ENCODE measurements around the gene PCDHGA6.
A peak's percentile ranks its signal among the peaks of the same experiment; 100 is the strongest.
"Not testable (repeated sequence)": the region's sequence is repeated elsewhere in the genome, so short reads cannot be mapped to it uniquely, and the experiment has no call there.

PCDHGA6 gene

DNA sequence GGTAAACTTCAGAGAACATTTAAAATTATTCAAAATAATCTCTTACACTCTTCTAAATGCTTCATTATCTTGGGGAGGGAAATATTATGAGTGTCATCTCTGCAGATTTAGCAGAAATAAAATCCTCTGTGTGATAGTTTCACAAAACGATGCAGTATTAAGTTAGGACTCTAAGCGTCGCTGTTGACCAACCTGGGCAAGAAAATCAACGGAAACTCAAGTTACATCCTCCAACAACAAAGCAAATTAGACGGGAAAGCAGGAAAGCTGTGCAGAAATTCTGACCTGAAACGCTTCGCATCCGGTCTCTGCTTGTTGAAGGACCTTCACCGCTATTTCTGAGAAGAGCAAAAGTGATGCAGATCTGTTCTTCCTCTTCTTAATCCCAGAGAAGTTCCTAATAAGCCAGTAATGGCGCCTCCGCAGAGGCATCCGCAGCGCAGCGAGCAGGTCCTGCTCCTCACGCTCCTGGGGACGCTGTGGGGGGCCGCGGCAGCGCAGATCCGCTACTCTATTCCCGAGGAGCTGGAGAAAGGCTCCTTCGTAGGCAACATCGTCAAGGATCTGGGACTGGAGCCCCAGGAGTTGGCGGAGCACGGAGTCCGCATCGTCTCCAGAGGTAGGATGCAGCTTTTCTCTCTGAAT lies at the start of gene PCDHGA6:
TSS of gene PCDHGA6 (plus strand) at position 219 of the 645 bp plus-strand sequence. CDS start at position 412, 193 bp downstream.
- no peak for DNase-seq

DNA sequence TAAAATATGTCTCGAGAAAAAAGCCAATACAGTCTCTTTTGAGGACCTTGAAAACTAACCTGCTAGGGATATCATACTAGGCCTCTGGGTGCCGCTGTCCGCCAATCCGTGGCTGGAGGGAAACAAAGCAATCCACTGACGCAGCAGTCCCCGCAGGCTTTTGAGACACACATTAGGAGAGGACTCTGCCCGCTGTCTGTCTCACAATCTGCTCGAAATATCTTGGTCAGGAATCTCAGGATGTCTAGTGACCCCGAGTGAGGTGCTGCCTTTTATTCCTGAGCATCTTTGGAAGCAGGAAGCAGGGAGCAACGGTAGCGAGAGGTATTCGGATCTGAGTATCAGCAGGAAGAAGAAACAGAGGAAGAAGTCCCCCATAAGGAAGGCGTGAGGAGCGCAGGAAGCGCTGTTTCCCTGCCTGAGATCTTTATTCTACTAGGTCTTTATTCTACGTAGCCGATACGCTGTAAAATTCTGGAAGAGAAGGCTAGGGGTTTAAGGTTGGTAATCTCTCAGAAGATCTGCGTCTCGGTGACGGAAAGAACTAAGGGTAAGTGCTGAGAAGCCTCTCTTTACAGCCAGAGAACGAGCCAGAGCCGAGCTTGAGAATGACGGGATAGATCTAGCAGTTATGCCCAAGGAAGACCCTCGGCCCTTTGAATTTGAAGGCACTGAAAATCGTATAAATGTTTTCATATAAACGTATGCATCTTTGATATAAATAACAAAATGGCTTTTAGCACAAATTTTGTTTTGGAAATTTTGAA lies 47.4 kb upstream of the PCDHGA6 start:
- DNase-seq = peak; percentile 59

DNA sequence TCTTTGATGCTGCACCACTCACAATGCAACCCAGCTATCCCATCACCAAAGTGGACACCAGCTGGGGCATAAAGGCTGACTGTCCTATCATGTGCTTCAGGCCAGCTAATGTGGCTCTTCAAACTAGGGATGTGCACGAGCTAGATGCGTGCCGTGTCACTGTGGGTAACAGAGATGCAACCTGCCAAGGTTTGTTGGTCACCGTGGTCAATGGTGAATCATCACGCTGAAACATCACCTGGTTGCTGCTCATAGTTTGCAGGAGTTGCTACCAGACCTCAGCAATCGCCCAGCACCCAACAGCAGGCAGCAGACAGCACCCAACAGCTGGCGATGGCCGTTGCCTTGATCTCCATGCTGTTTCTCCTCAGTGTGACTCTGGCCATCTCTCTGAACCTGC lies 45.5 kb upstream of the PCDHGA6 start:
- no peak for DNase-seq

DNA sequence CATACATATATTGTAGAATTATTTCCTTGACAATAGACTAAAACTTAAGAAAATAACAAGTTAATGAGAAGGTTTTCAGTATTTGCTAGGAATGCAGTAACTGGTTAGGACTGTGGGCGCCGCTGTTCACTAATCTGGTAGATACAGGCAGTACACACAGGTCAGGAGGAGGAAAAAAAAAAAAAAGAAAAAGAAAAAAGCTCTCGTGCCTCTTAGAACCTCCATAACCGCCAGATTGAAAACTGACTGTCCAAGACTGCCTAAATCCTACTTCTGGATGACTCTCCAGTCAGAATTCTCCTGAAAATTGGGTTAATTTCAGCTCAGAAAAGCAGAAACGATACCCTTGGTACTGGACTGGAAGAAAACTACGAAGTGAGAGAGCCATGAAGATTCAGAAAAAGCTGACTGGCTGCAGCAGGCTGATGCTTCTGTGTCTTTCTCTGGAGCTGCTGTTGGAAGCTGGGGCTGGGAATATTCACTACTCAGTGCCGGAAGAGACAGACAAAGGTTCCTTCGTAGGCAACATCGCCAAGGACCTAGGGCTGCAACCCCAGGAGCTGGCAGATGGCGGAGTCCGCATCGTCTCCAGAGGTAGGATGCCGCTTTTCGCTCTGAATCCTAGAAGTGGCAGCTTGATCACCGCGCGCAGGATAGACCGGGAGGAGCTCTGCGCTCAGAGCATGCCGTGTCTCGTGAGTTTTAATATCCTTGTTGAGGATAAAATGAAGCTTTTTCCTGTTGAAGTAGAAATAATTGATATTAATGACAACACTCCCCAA lies 43.2 kb upstream of the PCDHGA6 start, which contains the start of gene PCDHGA1:
TSS of gene PCDHGA1 (plus strand) at position 216 of the 782 bp plus-strand sequence.
- no peak for DNase-seq

DNA sequence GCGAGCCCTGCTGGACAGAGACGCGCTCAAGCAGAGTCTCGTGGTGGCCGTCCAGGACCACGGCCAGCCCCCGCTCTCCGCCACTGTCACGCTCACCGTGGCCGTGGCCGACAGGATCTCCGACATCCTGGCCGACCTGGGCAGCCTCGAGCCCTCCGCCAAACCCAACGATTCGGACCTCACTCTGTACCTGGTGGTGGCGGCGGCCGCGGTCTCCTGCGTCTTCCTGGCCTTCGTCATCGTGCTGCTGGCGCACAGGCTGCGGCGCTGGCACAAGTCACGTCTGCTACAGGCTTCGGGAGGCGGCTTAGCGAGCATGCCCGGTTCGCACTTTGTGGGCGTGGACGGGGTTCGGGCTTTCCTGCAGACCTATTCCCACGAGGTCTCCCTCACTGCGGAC lies 41.1 kb upstream of the PCDHGA6 start:
- not testable (repeated sequence) for DNase-seq

DNA sequence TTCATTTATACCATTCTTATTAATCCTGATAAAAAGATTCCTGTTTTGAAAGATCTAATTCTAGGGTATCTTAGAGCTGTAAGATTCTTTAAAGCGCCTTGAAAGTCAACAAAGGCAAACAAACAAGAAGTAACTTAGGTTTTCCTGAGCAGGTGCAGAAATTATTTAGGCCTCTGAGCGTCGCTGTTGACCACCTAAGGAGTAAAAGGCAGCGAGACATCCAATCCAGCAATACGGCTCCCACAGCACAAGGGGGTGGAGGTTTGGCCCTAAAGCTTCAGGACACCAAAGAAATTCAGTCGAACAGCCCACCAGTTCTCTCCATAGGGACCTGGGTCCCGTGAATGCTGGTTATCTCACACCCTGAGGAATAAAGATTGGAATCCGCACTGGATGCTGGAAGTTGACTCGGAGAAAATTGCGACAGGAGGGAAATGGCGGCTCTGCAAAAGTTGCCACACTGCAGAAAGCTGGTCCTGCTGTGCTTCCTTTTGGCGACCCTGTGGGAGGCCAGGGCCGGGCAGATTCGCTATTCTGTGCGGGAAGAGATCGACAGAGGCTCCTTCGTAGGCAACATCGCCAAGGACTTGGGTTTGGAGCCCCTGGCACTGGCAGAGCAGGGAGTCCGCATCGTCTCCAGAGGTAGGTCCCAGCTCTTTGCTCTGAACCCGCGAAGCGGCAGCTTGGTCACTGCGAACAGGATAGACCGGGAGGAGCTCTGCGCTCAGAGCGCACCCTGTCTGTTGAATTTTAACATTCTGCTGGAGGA lies 35.0 kb upstream of the PCDHGA6 start, which contains the start of gene PCDHGA2:
TSS of gene PCDHGA2 (plus strand) at position 223 of the 769 bp plus-strand sequence.
- no peak for DNase-seq

DNA sequence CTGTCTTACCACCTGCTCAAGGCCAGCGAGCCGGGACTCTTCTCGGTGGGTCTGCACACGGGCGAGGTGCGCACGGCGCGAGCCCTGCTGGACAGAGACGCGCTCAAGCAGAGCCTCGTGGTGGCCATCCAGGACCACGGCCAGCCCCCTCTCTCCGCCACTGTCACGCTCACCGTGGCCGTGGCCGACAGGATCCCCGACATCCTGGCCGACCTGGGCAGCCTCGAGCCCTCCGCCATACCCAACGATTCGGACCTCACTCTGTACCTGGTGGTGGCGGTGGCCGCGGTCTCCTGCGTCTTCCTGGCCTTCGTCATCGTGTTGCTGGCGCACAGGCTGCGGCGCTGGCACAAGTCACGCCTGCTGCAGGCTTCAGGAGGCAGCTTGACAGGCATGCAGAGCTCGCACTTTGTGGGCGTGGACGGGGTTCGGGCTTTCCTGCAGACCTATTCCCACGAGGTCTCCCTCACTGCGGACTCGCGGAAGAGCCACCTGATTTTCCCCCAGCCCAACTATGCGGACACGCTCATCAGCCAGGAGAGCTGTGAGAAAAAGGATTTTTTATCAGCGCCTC lies 32.8 kb upstream of the PCDHGA6 start:
- not testable (repeated sequence) for DNase-seq

DNA sequence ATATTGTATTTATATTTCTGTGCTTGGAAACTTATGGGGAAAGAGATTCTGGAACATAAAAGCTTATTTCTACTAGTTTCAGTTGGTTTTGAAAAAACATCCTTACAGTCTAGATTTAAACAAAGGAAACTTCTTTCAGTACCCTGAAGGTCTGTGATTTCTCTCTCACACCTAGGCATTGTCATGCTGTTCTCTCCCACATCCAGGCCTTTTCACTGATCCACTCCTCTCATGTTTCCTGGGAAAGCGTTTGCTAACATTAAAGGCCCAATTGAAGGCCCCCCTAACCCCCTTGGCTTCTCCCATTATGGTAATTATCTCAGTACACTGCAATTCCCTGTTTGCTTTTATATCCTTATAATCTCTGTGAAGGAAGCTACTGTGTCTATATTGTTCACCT lies 30.9 kb upstream of the PCDHGA6 start:
- DNase-seq = no peak

DNA sequence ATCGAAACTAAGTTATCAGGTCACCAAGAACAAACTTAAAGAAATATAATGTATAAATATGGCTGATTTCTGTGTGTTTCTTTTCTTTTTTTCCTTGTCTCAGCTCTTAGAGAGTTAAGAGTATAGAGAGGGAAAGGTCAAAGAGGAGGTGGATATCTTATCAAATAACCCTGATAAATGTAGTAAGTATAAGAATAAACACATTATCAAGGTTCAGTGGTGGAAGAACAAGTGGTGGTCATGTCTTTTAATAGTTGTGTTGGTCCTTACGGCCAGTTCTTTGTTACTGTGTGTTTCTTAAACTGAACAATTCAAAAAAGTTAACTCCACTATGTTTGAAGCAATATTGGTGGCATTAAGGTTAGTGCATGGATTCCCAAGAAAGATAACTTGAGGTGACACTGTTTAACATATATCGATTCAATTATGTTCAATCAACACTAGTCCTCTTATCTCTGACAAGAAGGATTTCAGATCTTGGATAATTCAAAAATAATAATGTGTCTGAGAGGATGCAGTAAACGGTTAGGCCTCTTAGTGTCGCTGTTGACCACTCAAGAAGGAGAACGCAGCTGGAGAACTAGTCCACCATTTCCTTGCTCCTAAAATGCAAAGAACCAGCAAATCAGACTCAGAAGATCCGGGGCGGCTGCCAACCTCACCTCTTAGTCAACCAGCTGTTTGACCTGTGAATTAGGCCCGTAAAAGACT lies 30.3 kb upstream of the PCDHGA6 start, which contains the start of gene PCDHGA3:
TSS of gene PCDHGA3 (plus strand) at position 588 of the 711 bp plus-strand sequence. CDS start 205 bp downstream, outside the sequence.
- DNase-seq = no peak

DNA sequence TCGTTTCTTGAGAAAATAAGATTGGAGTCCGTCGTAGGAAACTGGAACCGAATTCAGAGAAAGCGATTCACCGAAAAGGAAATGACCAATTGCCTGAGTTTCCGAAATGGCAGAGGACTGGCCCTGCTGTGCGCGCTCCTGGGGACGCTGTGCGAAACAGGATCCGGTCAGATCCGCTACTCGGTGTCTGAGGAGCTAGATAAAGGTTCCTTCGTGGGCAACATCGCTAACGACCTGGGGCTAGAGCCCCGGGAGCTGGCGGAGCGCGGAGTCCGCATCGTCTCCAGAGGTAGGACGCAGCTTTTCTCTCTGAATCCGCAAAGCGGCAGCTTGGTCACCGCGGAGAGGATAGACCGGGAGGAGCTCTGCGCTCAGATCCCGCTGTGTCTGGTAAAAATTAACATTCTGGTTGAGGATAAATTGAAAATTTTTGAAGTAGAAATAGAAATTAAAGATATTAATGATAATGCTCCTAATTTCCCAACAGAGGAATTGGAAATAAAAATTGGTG lies 29.7 kb upstream of the PCDHGA6 start:
- DNase-seq = no peak

DNA sequence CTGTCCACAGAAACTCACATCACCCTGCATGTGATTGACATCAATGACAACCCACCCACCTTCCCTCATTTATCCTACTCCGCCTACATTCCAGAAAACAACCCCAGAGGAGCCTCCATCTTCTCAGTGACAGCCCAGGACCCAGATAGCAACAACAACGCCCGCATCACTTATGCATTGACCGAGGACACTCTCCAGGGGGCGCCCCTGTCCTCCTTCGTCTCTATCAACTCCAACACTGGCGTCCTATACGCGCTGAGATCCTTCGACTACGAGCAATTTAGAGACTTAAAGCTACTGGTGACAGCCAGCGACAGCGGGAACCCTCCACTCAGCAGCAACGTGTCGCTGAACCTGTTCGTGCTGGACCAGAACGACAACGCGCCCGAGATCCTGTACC lies 28.4 kb upstream of the PCDHGA6 start:
- DNase-seq = no peak

DNA sequence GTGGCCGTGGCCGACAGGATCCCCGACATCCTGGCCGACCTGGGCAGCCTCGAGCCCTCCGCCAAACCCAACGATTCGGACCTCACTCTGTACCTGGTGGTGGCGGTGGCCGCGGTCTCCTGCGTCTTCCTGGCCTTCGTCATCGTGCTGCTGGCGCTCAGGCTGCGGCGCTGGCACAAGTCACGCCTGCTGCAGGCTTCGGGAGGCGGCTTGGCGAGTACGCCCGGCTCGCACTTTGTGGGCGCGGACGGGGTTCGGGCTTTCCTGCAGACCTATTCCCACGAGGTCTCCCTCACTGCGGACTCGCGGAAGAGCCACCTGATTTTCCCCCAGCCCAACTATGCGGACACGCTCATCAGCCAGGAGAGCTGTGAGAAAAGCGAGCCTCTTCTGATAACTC lies 27.7 kb upstream of the PCDHGA6 start:
- not testable (repeated sequence) for DNase-seq

DNA sequence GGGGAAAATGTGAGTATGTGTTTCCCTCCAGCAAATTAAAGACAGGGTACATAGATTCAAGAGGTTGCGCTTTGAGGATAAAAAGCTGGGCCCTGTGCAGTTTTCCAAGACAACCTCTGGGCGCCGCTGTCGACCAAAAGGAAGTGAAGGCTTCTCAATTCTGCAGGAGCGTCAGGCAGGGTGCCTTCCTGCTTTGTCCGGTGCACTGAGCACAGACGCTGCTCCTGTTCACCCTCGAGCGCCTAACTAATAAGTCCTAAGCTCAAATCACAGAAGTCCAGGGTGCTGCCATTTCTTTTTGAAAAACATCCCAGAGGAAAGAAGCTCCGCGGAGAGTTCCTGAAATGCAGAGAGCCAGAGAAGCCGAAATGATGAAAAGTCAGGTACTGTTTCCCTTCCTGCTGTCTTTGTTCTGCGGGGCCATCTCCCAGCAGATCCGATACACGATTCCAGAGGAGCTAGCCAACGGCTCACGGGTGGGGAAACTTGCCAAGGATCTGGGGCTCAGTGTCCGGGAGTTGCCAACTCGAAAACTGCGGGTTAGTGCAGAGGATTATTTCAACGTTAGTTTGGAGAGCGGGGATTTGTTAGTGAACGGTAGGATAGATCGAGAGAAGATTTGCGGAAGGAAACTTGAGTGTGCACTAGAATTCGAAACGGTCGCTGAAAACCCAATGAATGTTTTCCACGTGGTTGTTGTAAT lies 23.6 kb upstream of the PCDHGA6 start, which contains the start of gene PCDHGB1:
TSS of gene PCDHGB1 (plus strand) at position 183 of the 703 bp plus-strand sequence. CDS start at position 345, 162 bp downstream.
- no peak for DNase-seq

DNA sequence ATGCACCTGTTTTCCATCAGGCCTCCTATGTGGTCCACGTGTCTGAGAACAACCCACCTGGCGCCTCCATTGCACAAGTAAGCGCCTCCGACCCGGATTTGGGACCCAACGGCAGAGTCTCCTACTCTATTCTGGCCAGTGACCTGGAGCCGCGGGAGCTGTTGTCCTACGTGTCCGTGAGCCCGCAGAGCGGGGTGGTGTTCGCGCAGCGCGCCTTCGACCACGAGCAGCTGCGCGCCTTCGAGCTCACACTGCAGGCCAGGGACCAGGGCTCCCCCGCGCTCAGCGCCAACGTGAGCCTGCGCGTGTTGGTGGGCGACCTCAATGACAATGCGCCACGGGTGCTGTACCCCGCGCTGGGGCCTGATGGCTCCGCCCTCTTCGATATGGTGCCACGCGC lies 22.1 kb upstream of the PCDHGA6 start:
- no peak for DNase-seq

DNA sequence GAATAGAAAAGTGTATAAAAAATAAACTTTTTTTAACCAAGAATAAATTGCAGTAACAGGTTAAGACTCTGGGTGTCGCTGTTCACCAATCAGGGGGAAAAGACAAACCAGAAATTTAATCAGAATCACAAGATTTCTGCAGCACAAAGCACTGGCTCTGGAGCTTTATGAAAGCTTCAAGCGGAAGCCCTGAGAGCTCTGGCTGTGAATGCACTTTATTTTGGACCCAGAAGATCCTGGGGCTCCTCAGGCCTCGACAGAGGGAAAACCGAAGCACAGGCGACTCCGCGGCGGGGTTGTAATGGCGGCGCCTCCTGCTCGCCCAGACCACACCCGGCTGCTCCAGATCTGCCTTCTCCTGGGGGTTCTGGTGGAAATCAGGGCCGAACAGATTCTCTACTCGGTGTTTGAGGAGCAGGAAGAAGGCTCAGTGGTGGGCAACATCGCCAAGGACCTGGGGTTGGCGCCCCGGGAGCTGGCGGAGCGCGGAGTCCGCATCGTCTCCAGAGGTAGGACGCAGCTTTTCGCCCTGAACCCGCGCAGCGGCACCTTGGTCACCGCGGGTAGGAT lies 18.7 kb upstream of the PCDHGA6 start, which contains the start of gene PCDHGA4:
TSS of gene PCDHGA4 (plus strand) at position 122 of the 570 bp plus-strand sequence. CDS start at position 209, 87 bp downstream.
- DNase-seq = no peak

DNA sequence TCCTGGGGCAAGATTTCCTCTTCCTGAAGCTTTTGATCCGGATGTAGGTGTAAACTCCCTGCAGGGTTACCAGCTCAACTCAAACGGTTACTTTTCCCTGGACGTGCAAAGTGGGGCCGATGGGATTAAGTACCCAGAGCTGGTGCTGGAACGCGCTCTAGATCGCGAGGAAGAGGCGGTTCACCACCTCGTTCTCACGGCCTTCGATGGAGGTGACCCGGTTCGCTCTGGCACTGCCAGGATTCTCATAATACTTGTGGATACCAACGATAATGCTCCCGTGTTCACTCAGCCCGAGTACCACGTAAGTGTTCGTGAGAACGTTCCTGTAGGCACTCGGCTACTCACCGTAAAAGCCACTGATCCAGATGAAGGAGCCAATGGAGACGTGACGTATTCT lies 18.1 kb upstream of the PCDHGA6 start:
- DNase-seq = no peak

DNA sequence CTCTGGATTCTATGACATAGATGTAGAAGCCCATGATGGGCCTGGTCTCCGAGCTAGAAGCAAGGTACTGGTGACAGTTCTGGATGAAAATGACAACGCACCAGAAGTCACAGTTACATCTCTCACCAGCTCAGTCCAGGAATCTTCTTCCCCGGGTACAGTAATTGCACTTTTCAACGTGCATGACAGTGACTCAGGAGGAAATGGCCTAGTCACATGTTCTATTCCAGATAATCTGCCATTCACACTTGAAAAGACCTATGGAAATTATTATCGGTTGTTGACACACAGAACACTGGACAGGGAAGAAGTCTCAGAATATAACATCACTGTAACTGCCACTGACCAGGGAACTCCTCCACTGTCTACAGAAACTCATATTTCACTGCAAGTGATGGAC lies 17.6 kb upstream of the PCDHGA6 start:
- no peak for DNase-seq

DNA sequence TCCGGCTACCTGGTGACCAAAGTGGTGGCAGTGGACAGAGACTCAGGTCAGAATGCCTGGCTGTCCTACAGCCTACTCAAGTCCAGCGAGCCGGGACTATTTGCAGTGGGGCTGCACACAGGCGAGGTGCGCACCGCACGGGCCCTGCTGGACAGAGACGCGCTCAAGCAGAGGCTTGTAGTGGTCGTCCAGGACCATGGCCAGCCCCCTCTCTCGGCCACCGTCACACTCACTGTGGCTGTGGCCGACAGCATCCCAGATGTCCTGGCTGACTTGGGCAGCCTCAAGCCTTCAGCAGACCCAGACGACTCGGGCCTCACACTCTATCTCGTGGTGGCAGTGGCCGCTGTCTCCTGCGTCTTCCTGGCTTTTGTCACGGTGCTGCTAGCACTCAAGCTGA lies 16.7 kb upstream of the PCDHGA6 start:
- DNase-seq = no peak

DNA sequence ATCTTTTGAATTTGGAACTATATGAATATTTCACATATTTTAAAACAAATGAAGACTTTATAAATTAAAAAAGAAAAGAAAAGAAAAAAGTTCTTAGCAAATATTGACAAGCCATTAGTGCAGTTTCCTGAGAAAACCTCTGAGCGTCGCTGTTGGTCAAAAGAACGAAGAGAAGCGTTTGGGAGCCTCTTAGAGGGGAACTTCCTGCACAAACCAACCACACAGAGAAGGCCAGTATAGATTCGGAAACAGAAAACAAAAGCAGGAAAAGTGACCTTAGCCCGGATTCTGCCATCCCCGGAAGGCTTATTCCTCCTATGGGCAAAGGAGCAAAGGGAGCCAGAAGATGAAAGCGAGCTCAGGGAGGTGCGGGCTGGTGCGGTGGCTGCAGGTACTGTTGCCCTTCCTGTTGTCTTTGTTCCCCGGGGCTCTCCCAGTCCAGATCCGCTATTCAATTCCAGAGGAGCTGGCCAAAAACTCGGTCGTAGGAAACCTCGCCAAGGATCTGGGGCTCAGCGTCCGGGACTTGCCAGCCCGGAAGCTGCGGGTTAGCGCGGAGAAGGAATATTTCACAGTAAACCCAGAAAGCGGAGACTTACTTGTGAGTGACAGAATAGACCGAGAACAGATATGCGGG lies 13.8 kb upstream of the PCDHGA6 start, which contains the start of gene PCDHGB2:
TSS of gene PCDHGB2 (plus strand) at position 205 of the 637 bp plus-strand sequence. CDS start at position 347, 142 bp downstream.
- no peak for DNase-seq
